ENCODE results near the gene ASH1L.

The ASH1L gene

DNA sequence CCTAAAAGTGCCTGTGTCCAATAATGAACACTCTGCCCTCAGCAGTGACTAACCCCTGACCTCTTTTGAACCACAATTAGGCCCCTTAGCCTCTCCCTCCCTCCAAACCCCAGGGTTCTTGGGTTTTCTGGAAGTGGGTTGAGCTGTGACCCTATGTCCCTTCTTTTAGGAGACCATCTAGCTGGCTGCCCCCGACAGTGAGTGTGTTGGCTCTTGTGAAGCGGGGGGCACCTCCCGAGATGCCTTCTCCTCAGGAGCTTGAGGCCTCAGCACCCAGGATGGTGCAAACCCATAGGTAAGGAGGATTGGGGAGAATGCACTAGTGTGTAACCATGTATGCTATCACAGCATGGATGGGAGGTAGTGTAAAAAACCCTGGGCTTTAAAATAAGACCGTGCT is 234.6 kb downstream of the ASH1L start:
- no peak for DNase-seq (ENCODE audit: low read depth in 2 of 2)

DNA sequence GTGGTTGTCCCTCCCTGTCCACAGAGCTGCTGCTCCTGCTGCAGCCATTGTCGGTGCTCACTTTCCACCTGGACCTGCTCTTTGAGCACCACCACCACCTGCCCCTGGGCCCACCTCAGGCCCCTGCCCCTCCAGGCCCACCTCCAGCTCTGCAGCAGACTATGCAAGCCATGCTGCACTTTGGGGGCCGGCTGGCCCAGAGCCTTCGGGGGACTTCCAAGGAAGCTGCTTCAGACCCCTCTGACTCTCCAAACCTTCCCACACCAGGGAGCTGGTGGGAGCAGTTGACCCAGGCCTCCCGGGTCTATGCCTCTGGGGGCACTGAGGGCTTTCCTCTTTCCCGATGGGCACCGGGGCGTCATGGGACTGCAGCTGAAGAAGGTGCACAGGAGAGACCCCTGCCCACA is 236.0 kb downstream of the ASH1L start:
- DNase-seq (ENCODE audit: low read depth in 2 of 2), result no peak

DNA sequence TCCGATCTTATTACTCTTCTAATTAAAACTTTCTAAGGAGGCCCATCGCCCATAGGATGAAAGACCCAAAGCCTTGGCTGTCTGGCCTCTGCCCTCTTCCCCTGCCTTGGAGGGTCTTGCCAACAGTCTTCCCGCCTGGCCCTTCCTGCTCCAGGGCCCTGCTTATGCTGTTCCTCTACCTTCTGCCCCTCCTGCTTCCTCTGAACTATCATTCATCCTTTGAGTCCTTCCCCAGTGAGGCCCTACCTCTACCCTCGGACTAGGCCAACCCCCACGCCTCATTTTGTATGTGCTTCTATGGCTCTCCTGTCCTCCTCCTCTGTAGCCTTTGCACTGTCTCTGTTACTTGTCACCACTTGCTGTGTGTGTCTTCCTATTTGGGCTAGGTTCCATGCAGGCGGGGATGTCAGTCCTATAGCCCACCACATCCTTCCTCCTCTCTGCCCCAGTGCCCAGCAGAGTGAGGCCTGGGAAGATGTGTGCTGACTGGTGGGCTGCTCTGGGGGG is 236.5 kb downstream of the ASH1L start:
- DNase-seq (ENCODE audit: low read depth in 2 of 2), result no peak

- DNase-seq (ENCODE audit: low read depth in 2 of 2), result no peak
Measured at GRCh38 chr1:155325603-155325893, 237.1 kb downstream of the ASH1L start.

DNA sequence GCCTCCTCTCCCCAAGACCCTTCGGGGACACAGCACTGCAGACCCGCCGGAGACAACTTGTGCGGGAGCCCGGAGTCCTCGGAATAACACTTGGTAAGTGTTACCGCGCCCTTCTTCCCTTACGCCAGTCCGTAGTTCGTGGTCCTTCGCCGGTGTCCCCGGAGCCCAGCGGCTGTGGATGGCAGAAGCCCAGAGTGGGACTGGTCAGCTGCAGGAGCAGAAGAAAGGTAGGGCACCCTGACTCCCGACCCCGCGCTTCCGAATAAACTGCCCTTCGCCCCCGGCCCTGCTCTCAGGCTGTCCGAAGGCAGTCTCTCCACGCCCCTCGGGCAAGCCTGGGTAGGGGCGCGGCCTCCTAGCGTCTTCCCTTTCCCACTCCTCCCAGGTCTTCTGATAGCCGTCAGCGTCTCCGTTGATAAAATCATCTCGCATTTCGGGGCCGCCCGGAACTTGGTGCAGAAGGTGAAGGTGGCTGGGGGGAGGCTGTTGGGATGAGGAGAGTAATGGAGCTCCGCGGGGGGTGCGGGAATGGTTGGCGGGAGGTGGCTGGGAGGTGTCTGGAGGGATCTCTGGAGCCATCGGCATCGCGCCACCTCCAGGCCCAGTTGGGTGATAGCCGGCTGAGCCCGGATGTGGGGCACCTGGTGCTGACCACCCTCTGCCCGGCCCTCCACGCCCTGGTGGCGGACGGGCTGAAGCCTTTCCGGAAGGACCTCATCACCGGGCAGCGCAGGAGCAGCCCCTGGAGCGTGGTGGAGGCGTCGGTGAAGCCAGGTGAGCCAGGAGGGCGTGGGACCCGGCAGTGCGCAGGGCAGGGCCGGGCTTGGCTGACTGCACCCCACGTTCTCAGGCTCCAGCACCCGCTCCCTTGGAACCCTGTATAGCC is 237.6 kb downstream of the ASH1L start:
- DNase-seq (ENCODE audit: low read depth in 2 of 2), result no peak

GRCh38 chr1:155324037-155324716 is 238.4 kb downstream of the ASH1L start:
- DNase-seq (ENCODE audit: low read depth in 2 of 2), result peak; percentile 64 to 81

- peak; percentile 57 to 72 for DNase-seq (ENCODE audit: low read depth in 2 of 2)
Measured at GRCh38 chr1:155323729-155324036, 238.9 kb downstream of the ASH1L start.

DNA sequence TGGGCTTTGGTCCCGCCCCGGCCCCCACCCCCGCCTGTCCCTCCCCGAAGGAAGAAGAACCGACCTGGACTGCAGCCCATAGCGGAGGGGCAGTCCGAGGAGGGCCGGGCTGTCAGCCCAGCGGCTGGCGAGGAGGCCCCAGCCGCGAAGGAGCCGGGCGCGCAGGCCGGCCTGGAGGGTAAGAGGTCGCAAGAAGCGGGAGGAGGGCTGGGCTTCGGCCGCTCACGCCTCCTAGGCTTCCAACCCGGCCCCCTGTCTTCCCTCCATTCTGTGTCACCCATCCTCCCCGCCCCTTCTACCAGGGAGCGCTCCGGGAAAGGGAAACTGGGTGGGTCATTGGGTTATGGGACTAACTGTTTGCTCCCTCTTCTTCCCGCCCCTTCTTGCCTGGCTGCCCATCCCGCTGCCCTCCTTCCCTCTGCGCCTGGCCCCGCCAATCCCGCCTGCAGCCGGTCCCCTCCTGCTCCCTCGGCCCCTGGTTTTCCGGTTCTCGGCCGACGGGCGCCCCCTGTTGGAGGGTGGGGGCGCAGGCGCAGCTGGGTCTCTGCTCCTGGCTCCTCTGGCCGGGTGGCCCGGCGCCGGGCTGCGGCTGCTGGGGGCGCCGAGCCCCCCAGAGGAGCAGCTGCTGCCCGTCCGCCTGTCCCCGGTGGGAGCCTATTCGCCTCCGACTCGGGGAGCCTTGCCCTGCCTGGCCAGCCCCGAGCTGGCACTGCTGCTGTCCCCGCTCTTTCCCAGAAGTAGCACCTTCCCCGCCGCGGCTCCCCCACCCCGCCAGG is 239.5 kb downstream of the ASH1L start:
- peak; percentile 60 to 73 for DNase-seq (ENCODE audit: low read depth in 2 of 2)

- no peak for DNase-seq (ENCODE audit: low read depth in 2 of 2)
Measured at GRCh38 chr1:155322571-155322952, 240.0 kb downstream of the ASH1L start.

DNA sequence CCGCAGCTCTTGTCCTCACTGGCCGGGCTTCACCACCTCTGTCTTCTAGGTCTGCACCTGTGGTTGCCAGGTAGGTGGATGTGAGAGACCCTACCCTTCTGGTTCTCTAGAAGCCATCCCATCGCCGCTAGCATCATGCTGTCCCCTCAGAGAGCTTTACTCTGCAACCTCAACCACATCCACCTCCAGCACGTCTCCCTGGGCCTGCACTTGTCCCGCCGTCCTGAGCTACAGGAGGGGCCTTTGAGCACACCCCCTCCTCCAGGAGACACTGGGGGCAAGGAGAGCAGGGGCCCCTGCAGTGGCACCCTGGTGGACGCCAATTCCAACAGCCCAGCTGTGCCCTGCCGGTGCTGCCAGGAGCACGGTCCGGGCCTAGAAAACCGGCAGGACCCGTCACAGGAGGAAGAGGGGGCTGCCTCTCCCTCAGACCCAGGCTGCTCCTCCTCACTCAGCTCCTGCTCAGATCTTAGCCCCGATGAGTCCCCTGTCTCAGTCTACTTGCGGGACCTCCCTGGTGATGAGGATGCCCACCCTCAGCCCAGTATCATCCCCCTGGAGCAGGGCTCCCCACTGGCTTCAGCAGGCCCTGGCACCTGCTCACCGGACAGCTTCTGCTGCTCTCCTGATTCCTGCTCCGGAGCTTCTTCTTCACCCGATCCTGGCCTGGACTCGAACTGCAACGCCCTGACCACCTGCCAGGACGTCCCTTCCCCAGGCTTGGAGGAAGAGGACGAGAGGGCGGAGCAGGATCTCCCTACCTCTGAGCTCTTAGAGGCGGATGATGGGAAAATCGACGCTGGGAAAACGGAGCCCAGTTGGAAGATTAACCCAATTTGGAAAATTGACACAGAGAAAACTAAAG is 240.7 kb downstream of the ASH1L start:
- DNase-seq (ENCODE audit: low read depth in 2 of 2), result no peak

DNA sequence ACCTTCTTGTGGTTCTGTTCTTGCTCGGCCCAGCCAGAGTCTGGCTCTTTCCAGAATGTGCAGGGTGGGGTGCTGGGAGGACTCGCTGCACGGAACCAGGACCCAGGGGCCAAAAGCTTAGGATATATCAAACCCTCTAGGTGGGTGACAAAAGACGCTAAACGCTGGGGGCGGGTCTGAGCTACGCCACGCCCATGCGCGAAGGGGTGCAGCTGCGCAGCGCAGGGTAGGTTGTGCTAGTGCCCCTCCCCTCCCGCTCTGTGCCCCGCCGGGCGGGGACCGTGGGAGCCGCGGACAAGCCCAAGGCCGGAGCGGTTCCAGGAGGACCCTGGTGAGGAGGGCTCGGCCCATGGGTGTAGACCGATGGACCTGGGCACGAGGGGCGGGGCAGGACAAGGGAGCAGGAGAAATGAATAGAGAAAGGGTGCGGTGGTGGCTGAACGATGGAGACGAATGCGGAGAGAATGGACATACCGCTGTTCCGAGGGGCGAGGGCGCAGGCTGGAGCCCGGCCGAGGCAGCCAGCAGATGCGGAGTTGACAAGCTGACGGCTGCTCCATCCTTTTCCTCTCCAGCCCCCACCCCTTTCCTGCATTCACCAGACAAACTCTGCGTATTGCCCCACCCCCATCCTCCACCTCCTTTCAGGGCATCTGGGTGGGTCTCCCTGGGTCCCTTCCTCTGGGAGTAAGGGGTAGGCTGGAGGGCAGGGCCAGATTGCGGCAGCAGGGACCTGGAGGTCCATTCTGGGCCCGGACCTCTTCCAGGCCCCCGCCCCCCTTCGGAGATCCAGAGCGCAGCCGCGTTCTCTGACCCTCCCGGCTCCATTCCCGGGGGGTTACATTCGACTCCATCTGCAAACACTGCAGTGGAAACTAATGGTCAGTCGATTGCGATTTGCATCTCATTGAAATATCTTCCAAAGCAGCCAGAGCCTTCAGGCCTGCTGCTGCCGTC is 241.7 kb downstream of the ASH1L start, which contains the start of gene RUSC1:
TSS of gene RUSC1 (plus strand) at position 234 of the 957 bp plus-strand sequence. CDS start 880 bp downstream, outside the sequence.
- peak; percentile 52 to 66 for DNase-seq (ENCODE audit: low read depth in 2 of 2)

- DNase-seq (ENCODE audit: low read depth in 2 of 2), result no peak
Measured at GRCh38 chr1:155320252-155320651, 242.4 kb downstream of the ASH1L start.

- no peak for DNase-seq (ENCODE audit: low read depth in 2 of 2)
Measured at GRCh38 chr1:155319536-155319935, 243.1 kb downstream of the ASH1L start.

DNA sequence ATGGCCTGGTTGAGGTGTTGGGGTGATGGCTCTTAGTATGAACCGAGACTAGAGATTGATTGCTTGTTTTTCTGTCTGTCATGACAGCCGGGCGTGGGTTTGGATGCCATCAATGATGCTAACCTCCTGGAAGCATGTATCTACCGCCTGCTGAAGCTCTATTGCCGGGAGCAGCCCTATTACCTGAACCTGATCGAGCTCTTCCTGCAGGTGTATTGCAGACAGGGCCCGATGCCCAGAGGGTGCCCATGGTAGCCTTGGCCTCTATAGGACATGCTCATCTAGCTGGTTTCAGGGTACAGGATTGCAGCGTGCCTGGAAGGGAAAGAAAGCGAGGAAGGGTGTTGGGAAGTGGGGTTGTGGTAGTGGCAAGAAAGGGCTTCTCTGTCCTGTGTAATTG is 244.5 kb downstream of the ASH1L start:
- DNase-seq (ENCODE audit: low read depth in 2 of 2), result no peak

DNA sequence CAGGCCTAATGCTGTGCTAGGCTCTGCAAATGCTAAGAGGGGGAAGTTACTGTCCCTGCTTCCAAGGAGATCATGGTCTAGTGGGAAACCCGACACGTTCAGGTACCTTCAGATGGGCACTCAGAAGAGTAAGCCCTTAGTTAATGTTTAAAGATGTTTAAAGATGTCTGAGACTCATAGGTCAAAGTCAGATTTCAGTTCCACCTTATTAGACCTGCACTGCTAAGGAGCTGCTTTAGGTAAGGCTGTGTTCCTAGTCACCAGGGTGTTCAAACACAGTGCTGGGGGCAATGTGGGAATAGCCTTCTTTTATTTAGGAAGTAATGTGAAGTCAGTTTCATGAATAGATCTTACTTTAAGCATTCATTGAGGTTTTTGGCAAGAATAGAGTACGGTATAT is 245.7 kb downstream of the ASH1L start:
- DNase-seq (ENCODE audit: low read depth in 2 of 2), result no peak

DNA sequence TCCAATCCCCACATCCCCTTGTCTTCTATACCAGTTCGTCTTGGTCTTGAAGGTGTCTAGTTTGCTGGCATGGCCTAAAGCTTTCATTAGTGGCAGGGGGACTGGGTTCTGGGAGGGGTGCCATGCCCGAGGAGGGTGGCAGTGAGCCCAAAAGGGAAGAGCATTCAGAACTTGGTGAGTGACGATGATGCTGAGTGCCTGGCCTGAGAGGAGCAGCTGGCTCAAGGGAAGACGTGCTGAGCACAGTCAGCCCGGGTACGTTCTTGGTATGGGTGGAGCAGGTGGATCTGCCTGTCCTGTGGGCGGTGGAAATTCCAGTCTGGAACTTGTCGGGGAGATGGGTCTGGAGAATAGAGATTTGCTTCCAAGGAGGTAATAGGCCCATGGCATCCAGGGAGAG is 249.3 kb downstream of the ASH1L start:
- DNase-seq (ENCODE audit: low read depth in 2 of 2), result no peak

DNA sequence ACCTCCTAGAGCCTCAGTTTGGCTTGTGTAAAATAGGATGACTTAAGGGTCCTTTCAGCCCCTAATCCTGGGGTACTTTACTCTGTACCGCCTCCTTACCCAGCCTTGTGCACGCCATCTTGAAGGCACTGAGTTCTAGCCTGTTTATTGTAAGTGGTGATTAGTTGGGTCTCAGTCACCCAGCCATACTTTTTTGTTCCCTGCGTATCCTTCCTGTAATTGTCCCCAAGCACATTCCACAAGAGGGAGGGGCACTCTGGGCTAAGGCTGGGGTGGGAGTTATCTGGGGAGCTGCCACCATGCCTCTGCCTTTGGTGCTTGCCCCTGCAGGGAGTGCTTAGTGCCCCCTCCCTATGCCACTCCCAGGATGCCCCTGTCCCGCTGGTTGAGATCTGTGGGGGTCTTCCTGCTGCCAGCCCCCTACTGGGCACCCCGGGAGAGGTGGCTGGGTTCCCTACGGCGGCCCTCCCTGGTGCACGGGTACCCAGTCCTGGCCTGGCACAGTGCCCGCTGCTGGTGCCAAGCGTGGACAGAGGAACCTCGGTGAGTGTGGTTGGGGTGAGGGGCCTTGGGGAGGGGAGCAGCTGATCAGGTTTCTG is 253.1 kb downstream of the ASH1L start:
- DNase-seq (ENCODE audit: low read depth in 2 of 2), result no peak

DNA sequence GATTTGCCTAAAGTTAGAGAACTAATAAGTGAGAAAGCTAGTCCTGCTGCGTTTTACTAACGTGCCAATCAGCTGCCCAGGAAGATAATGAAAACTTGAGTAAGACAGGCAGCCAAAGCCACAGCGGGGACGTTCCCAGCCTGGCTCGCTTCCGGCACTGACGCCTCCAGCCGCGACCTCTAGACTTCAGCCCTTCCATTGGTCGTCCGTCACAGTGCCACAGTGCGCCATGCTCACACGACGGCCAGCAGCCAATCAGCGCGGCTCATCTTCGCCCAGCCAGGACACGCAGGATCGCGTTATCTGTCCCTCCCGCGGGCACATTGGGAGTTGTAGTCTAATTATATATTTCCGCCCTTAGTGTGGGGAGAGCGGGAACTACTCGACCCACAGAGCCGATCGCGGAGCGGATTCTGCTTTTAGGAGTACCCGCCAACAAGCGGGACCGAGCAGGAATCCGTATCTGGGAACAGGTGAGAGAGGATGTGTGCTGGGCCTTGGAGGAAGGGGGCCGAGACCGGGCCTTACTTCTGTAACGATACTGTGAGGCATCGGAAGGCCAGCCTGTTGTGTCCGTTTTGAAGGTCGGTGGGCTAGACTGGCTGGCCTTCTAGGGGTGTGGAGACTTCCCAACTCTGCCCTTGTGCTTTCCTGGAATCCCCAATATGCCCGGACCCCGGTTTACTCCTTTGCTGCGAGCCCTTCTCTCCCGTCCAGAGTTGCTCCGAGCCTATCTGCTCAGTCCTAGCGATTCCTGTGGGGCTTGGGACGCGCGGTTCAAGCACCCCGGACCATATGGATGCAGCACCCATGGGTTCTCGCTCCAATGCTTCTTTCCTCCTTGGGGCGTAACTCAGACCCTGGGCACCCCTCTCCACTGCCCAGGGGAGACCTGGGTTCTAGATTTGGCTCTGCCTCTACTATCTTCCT is 253.8 kb downstream of the ASH1L start, which contains the start of gene FDPS:
TSS of gene FDPS (plus strand) at position 374 of the 930 bp plus-strand sequence. CDS start 924 bp downstream, outside the sequence.
- DNase-seq (ENCODE audit: low read depth in 2 of 2), result peak; percentile 96 to 98

Data from stimulated activated CD8-positive, alpha-beta memory T cell treated with anti-CD3 and anti-CD28 coated beads, Interleukin-7, amount 100 ng/mL, for 4 hours (primary cell).